ENCODE results near the gene TNFRSF4.

- TF ChIP-seq POLR2A (IDR thresholded peaks at IDR 0.05) (no peak), CTCF (IDR thresholded peaks at IDR 0.05 in 4 of 5, conservative IDR thresholded peaks at IDR 0.05 in 1 of 5) (no peak)
Measured at GRCh38 chr1:1179346-1179982, 34.5 kb downstream of the TNFRSF4 start.
